H1 (cell line): ENCODE results near the gene AHI1. TPM values are rescaled to one million over a fixed set of nuclear protein-coding genes. Genes with fewer than 3 reads are reported as not detected.

Experiments
- CTCF ChIA-PET: fragments of 300-600 bp; sonication (Branson Sonifier 250); formaldehyde crosslinking; loops from one replicate; lab custom pipeline; 2021; ENCODE audit not compliant: partially characterized antibody; lab: Charles Lee
- POLR2A ChIA-PET: fragments of 300-600 bp; sonication (Branson Sonifier 250); formaldehyde crosslinking; loops from one replicate; lab custom pipeline; 2021; ENCODE audit warnings: inconsistent platforms; ENCODE audit not compliant: partially characterized antibody; lab: Charles Lee
- DNase-seq, 2 experiments: peaks; one replicate each; pipeline versions ENCODE4 v3.0.0 to v3.0.0-alpha.2; 2010 to 2022; ENCODE audit warnings: low spot score in 2 of 2, low read depth in 1 of 2, mixed read lengths in 1 of 2
- FAIRE-seq: peaks from 2 replicates; lab custom pipeline; 2011; peaks lifted over from hg19 to GRCh38; lab: Jason Lieb, UNC
- H2AFZ ChIP-seq: 2 replicates; pipeline ENCODE4 v1.8.1; 2012; ENCODE audit warnings: low read length, inconsistent platforms
- H2AK5ac ChIP-seq: 2 replicates; pipeline ENCODE4 v1.6.1; 2013; ENCODE audit warnings: low read depth, low read length
- H2BK120ac ChIP-seq: replicated peaks from 2 replicates; pipeline ENCODE3; 2013; ENCODE audit warnings: low read depth, low read length, inconsistent platforms
- H2BK12ac ChIP-seq: 2 replicates; pipeline ENCODE4 v1.6.1; 2013; ENCODE audit warnings: low read depth, low read length
- H2BK15ac ChIP-seq: 2 replicates; pipeline ENCODE4 v1.6.1; 2013; ENCODE audit warnings: low read length
- H2BK20ac ChIP-seq: 2 replicates; pipeline ENCODE4 v1.6.1; 2013; ENCODE audit warnings: low read length
- H2BK5ac ChIP-seq: 2 replicates; pipeline ENCODE4 v1.6.1; 2013; ENCODE audit warnings: low read depth, low read length
- H3K14ac ChIP-seq: 2 replicates; pipeline ENCODE4 v1.6.1; 2013; ENCODE audit warnings: inconsistent platforms; ENCODE audit not compliant: insufficient read length
- H3K18ac ChIP-seq: 2 replicates; pipeline ENCODE4 v1.6.1; 2013; ENCODE audit warnings: low read length; ENCODE audit errors: extremely low read depth
- H3K23ac ChIP-seq: 2 replicates; pipeline ENCODE4 v1.6.1; 2013; ENCODE audit warnings: inconsistent platforms; ENCODE audit not compliant: insufficient read length
- H3K23me2 ChIP-seq: 2 replicates; pipeline ENCODE4 v1.6.1; 2013; ENCODE audit warnings: low read depth, low read length
- H3K27ac ChIP-seq: 2 replicates; pipeline ENCODE4 v1.6.1; 2011; ENCODE audit warnings: low read depth, low read length, inconsistent platforms
- H3K27me3 ChIP-seq, 4 experiments: replicated peaks in 1 of 4; 1 replicate in 1 of 4; 2 replicates in 3 of 4; pipeline versions ENCODE4 v1.6.1 to v1.8.1; 2011 to 2013; ENCODE audit warnings: low read length in 3 of 4, mild to moderate bottlenecking in 3 of 4, inconsistent platforms in 2 of 4, mixed read lengths in 2 of 4, moderate library complexity in 1 of 4; ENCODE audit not compliant: control insufficient read depth in 3 of 4, insufficient read depth in 3 of 4; ENCODE audit errors: extremely low read depth in 1 of 4
- H3K36me3 ChIP-seq, 4 experiments: 2 replicates each; pipeline versions ENCODE4 v1.6.1 to v1.8.1; 2011 to 2013; ENCODE audit warnings: mild to moderate bottlenecking in 4 of 4, low read length in 3 of 4, moderate library complexity in 2 of 4, control low read depth in 1 of 4, inconsistent platforms in 1 of 4; ENCODE audit not compliant: insufficient read depth in 4 of 4, control insufficient read depth in 2 of 4
- H3K4ac ChIP-seq: replicated peaks from 2 replicates; pipeline ENCODE3; 2013; ENCODE audit warnings: low read length, low read depth, mixed read lengths, inconsistent platforms; ENCODE audit not compliant: insufficient read length
- H3K4me1 ChIP-seq, 4 experiments: replicated peaks in 1 of 4; 1 replicate in 1 of 4; 2 replicates in 3 of 4; pipeline versions ENCODE4 v1.6.1 to v1.8.1; 2011 to 2013; ENCODE audit warnings: low read length in 3 of 4, inconsistent platforms in 2 of 4, mixed read lengths in 1 of 4; ENCODE audit not compliant: insufficient read depth in 4 of 4, control insufficient read depth in 3 of 4
- H3K4me2 ChIP-seq, 2 experiments: 2 replicates each; pipeline versions ENCODE4 v1.6.1 to v1.8.1; 2011 to 2013; ENCODE audit warnings: low read depth in 2 of 2, low read length in 2 of 2, control low read depth in 1 of 2, inconsistent platforms in 1 of 2, mild to moderate bottlenecking in 1 of 2; ENCODE audit not compliant: insufficient read depth in 1 of 2
- H3K4me3 ChIP-seq, 4 experiments: fragments of 200-600, 300-600 bp in 1 of 4; sonication (generic), shearing (Covaris generic), sonication (Bioruptor Twin) in 1 of 4; 2 replicates each; pipeline versions ENCODE4 v1.5.1 to v1.8.1; 2011 to 2016; ENCODE audit warnings: low read length in 4 of 4, low read depth in 3 of 4, control low read depth in 2 of 4, inconsistent platforms in 2 of 4, mild to moderate bottlenecking in 2 of 4, mixed read lengths in 1 of 4, moderate library complexity in 1 of 4; ENCODE audit not compliant: insufficient read depth in 2 of 4; ENCODE audit errors: extremely low read depth in 1 of 4
- H3K56ac ChIP-seq: replicated peaks from 2 replicates; pipeline ENCODE3; 2013; ENCODE audit warnings: low read depth, mild to moderate bottlenecking, mixed read lengths, low read length, inconsistent platforms; ENCODE audit not compliant: insufficient read length
- H3K79me1 ChIP-seq: 2 replicates; pipeline ENCODE4 v1.6.1; 2013; ENCODE audit warnings: low read depth, low read length, control low read depth
- H3K79me2 ChIP-seq, 2 experiments: 2 replicates each; pipeline versions ENCODE4 v1.6.1 to v1.8.1; 2012 to 2013; ENCODE audit warnings: low read length in 2 of 2, mild to moderate bottlenecking in 2 of 2, inconsistent platforms in 1 of 2; ENCODE audit not compliant: insufficient read depth in 2 of 2, control insufficient read depth in 1 of 2
- H3K9ac ChIP-seq, 4 experiments: replicated peaks in 1 of 4; 1 replicate in 1 of 4; 2 replicates in 3 of 4; pipeline versions ENCODE4 v1.6.1 to v1.8.1; 2011 to 2013; ENCODE audit warnings: low read depth in 3 of 4, low read length in 3 of 4, control low read depth in 2 of 4, mild to moderate bottlenecking in 2 of 4, moderate library complexity in 2 of 4, inconsistent platforms in 1 of 4; ENCODE audit errors: extremely low read depth in 1 of 4
- H3K9me3 ChIP-seq, 2 experiments: 2 replicates each; pipeline versions ENCODE4 v1.6.1 to v1.8.1; 2012 to 2013; ENCODE audit warnings: mild to moderate bottlenecking in 2 of 2, moderate library complexity in 2 of 2, control low read depth in 1 of 2, inconsistent platforms in 1 of 2, low read depth in 1 of 2, low read length in 1 of 2, mixed read lengths in 1 of 2; ENCODE audit not compliant: insufficient read depth in 2 of 2
- H4K20me1 ChIP-seq, 2 experiments: replicated peaks in 1 of 2; 2 replicates each; pipeline versions ENCODE3 to v1.8.1; 2011 to 2013; ENCODE audit warnings: inconsistent platforms in 2 of 2, low read length in 2 of 2, mild to moderate bottlenecking in 1 of 2; ENCODE audit not compliant: insufficient read depth in 2 of 2, control insufficient read depth in 1 of 2
- H4K5ac ChIP-seq: 2 replicates; pipeline ENCODE4 v1.6.1; 2013; ENCODE audit warnings: low read length, low read depth, mixed read lengths, inconsistent platforms; ENCODE audit not compliant: insufficient read length
- H4K8ac ChIP-seq: 2 replicates; pipeline ENCODE4 v1.8.0; 2013; ENCODE audit warnings: mild to moderate bottlenecking, moderate library complexity, low read length, inconsistent platforms; ENCODE audit not compliant: insufficient read depth; ENCODE audit errors: extremely low read depth
- H4K91ac ChIP-seq: replicated peaks from 2 replicates; pipeline ENCODE3; 2013; ENCODE audit warnings: low read length, mixed read lengths, inconsistent platforms; ENCODE audit not compliant: insufficient read length
- BACH1 ChIP-seq: IDR thresholded peaks from 2 replicates; pipeline ENCODE4 v1.6.1; 2012; ENCODE audit warnings: low read length, improper control_type of control experiment
- CHD1 ChIP-seq: IDR thresholded peaks from 2 replicates; pipeline ENCODE4 v1.6.1; 2012; ENCODE audit warnings: low read depth, low read length, improper control_type of control experiment
- CHD2 ChIP-seq: IDR thresholded peaks from 2 replicates; pipeline ENCODE4 v1.6.1; 2012; ENCODE audit warnings: low read length, improper control_type of control experiment
- CREB1 ChIP-seq: IDR thresholded peaks from 2 replicates; pipeline ENCODE4 v1.6.1; 2012; ENCODE audit warnings: inconsistent platforms
- POU5F1 ChIP-seq: IDR thresholded peaks from 2 replicates; pipeline ENCODE4 v1.6.1; 2011; ENCODE audit warnings: low read depth, mild to moderate bottlenecking, low read length, moderate library complexity
- RXRA ChIP-seq: IDR thresholded peaks from 2 replicates; pipeline ENCODE4 v1.6.1; 2011; ENCODE audit warnings: low read depth, mild to moderate bottlenecking, low read length, moderate library complexity; ENCODE audit not compliant: insufficient read depth
- TBP ChIP-seq: IDR thresholded peaks from 2 replicates; pipeline ENCODE4 v1.6.1; 2011; ENCODE audit warnings: low read depth, low read length, improper control_type of control experiment
- WGBS, 2 experiments: shearing (Covaris generic) in 1 of 2; methylation state at CpG; one replicate each; pipeline versions ENCODE4 v1.1.6 to v1.1.7; 2013 to 2015; ENCODE audit warnings: low lambda C conversion rate in 2 of 2, mixed read lengths in 2 of 2, inconsistent platforms in 1 of 2, low coverage in 1 of 2, missing lambda C conversion rate in 1 of 2; ENCODE audit not compliant: insufficient replicate concordance in 2 of 2, insufficient coverage in 1 of 2, insufficient read length in 1 of 2; ENCODE audit errors: extremely low coverage in 1 of 2, missing lambda C conversion rate in 1 of 2; 5-methylcytosine and 5-hydroxymethylcytosine counted together
- polyA plus RNA-seq, 7 experiments: library from polyadenylated mRNA; depleted of rRNA in 3 of 7; stranded (reverse) in 5 of 7; unstranded in 2 of 7; fragments of >200 nt in 5 of 7; fragments of 200-250 nt in 2 of 7; gene quantifications; 1 replicate in 5 of 7; 2 replicates in 1 of 7; 4 replicates in 1 of 7; pipeline versions ENCODE4 v1.2.1 to v1.2.3, GENCODE V29; 2011 to 2013; ENCODE audit warnings: missing spikeins in 2 of 7, mixed read lengths in 2 of 7
- total RNA-seq: library from RNA; stranded (reverse); fragmentation: NEBNext Ultra II Directional; extraction: Animal tissue kit (Norgen Biotek cat#: 25700); gene quantifications from 2 replicates; pipeline ENCODE4 v1.2.1, GENCODE V29; 2021
- TF ChIP-seq, protein P1 (sequence below), 3 experiments: IDR thresholded peaks; 1 replicate in 2 of 3; 2 replicates in 1 of 3; pipeline versions ENCODE4 v1.5.1 to v1.6.1; 2011; ENCODE audit warnings: low read length in 3 of 3, mild to moderate bottlenecking in 3 of 3, inconsistent platforms in 2 of 3, low read depth in 1 of 3, moderate library complexity in 1 of 3; ENCODE audit not compliant: insufficient read depth in 1 of 3; ENCODE audit errors: control extremely low read depth in 1 of 3

Gene AHI1
- total and polyA plus RNA-seq, 2 of the 8 experiments (the other 6 are each of a cell fraction or from before 2014, with no cell fraction given): 4.2 to 19.6 TPM

DNA sequence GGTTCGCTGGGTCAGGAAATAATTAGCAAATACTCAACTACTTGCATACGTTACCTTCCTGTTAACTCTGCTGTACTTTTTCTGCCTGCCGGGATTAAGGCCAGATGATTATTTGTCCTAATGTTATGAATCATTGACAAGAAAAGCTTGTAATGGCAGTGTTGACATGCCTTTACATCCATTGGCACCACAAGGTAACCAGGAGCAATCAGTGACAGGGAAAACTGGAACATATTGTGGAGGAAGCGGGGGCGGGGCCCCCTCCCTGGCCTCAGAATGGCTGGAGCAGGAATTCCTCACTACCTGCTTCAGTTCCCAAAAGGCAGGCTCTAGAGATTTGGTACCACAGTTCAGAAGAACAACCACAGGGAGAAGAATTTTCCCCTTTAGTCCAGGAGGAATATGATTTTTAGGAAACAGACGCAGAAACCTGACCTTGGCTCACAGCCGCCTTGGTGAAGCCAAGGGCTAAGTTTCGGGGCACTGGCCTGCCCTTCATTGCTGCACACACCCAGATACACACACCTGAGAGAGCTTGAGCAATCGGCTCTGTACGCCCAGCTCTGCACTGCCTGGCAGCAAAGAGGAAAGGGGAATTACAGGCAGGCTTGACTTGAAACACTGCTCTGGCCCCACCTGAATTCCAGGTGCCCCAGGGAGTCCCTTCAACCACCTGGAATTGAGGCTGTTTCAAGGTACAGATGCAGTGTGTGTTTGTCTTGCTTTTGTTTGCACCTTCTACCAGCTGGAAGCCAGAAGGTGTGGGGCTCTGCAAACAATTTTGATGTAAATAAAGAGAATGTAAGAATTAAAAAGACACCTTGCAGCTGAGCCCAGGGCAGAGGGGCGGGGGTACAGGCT lies 226.6 kb downstream of the AHI1 start:
- peak overlapping the region; percentile 96 for H3K18ac ChIP-seq
- H3K23ac ChIP-seq: no peak overlapping the region
- H4K20me1 ChIP-seq: no peaks in the 10 kb centered on the region
- no peaks in the 10 kb centered on the region; the same call in 1 of the 2 replicates for H3K23me2 ChIP-seq
- no peaks in the 10 kb centered on the region for H3K79me2 ChIP-seq
- peak overlapping the region; percentile 99 for H2BK120ac ChIP-seq
- peak overlapping the region; percentile 65; the same call in 1 of the 2 replicates for H2AK5ac ChIP-seq
- no peak overlapping the region for H2BK15ac ChIP-seq
- H3K9me3 ChIP-seq: no peaks in the 10 kb centered on the region
- H3K56ac ChIP-seq: peak overlapping the region; percentile 60
- H3K14ac ChIP-seq: no peak overlapping the region
- peak overlapping the region; percentile 41 to 76 for H3K4me2 ChIP-seq
- peak overlapping the region in 3 of 4 experiments; percentile 26 to 37 (median 37); a peak in 2 of 7 replicates for H3K9ac ChIP-seq
- peak overlapping the region in 3 of 4 experiments; percentile 23 to 37 (median 30); a peak in 4 of 8 replicates for H3K4me3 ChIP-seq
- H3K4me1 ChIP-seq: peaks cover 5 to 26% (median 20%) of the 10 kb centered on the region in 4 experiments; a peak in 5 of 7 replicates
- DNase-seq (peak; percentile 73 to 90), FAIRE-seq (peak; percentile 84)
- peak overlapping the region; percentile 54; the same call in 1 of the 2 replicates for H4K8ac ChIP-seq
- H4K5ac ChIP-seq: peak overlapping the region; percentile 87
- H3K36me3 ChIP-seq: no peaks in the 10 kb centered on the region
- peak overlapping the region; percentile 94; the same call in 1 of the 2 replicates for H2BK5ac ChIP-seq
- H2BK20ac ChIP-seq: peak overlapping the region; percentile 98
- H2AFZ ChIP-seq: no peak overlapping the region
- H2BK12ac ChIP-seq: peak overlapping the region; percentile 86; the same call in 1 of the 2 replicates
- CTCF ChIA-PET: interaction anchor here (0.8 to 1.4 kb wide), 3 partner anchors 42 to 87 kb away, joined by 3 to 5 read pairs (median 4); no protein-coding TSS in a partner anchor
- peak overlapping the region; percentile 78 for H4K91ac ChIP-seq
- POLR2A ChIA-PET: interaction anchor here (0.7 to 4.1 kb wide), 4 partner anchors 10 to 89 kb away, joined by 3 to 20 read pairs (median 10); partner anchors contain the start of gene MYB
- peaks cover 0 to 2% (median 0%) of the 10 kb centered on the region in 4 experiments; a peak in 1 of 7 replicates for H3K27me3 ChIP-seq
- peak overlapping the region; percentile 24 for H3K4ac ChIP-seq
- no peaks in the 10 kb centered on the region for H3K79me1 ChIP-seq
- WGBS, 2 experiments: 17% methylated on average over 11 of the region's 11 CpGs; no CpG with 5 or more reads in 1 of the 2 experiments
- H3K27ac ChIP-seq: peak overlapping the region; percentile 60
- TF ChIP-seq, protein P1, sequence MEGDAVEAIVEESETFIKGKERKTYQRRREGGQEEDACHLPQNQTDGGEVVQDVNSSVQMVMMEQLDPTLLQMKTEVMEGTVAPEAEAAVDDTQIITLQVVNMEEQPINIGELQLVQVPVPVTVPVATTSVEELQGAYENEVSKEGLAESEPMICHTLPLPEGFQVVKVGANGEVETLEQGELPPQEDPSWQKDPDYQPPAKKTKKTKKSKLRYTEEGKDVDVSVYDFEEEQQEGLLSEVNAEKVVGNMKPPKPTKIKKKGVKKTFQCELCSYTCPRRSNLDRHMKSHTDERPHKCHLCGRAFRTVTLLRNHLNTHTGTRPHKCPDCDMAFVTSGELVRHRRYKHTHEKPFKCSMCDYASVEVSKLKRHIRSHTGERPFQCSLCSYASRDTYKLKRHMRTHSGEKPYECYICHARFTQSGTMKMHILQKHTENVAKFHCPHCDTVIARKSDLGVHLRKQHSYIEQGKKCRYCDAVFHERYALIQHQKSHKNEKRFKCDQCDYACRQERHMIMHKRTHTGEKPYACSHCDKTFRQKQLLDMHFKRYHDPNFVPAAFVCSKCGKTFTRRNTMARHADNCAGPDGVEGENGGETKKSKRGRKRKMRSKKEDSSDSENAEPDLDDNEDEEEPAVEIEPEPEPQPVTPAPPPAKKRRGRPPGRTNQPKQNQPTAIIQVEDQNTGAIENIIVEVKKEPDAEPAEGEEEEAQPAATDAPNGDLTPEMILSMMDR (IDR thresholded peaks at IDR 0.05; ENCODE audit: control extremely low read depth in 1 of 3, insufficient read depth in 1 of 3, low read depth in 1 of 3, low read length in 3 of 3): no peak
- TF ChIP-seq CHD2: no peak
- 0 out of 2 replicates have a peak, but pooled peaks have one; percentile 51 for TF ChIP-seq POU5F1
- TF ChIP-seq RXRA: no peak
- TF ChIP-seq TBP: peak; percentile 71
- no peak for TF ChIP-seq BACH1
- TF ChIP-seq CHD1: no peak
- no peak; the same call in 1 of the 2 replicates for TF ChIP-seq CREB1
